Measurements from ENCODE around the gene HNRNPUL2. TPM values are rescaled to one million over a fixed set of nuclear protein-coding genes. Genes with fewer than 3 reads are reported as not detected.
A peak's percentile ranks its signal among the peaks of the same experiment; 100 is the strongest.
"Not testable (repeated sequence)": the region's sequence is repeated elsewhere in the genome, so short reads cannot be mapped to it uniquely, and the experiment has no call there.

HNRNPUL2 gene
- total and polyA plus RNA-seq, 2 donors from 2014 or later: 37.1 to 49.0 TPM

DNA sequence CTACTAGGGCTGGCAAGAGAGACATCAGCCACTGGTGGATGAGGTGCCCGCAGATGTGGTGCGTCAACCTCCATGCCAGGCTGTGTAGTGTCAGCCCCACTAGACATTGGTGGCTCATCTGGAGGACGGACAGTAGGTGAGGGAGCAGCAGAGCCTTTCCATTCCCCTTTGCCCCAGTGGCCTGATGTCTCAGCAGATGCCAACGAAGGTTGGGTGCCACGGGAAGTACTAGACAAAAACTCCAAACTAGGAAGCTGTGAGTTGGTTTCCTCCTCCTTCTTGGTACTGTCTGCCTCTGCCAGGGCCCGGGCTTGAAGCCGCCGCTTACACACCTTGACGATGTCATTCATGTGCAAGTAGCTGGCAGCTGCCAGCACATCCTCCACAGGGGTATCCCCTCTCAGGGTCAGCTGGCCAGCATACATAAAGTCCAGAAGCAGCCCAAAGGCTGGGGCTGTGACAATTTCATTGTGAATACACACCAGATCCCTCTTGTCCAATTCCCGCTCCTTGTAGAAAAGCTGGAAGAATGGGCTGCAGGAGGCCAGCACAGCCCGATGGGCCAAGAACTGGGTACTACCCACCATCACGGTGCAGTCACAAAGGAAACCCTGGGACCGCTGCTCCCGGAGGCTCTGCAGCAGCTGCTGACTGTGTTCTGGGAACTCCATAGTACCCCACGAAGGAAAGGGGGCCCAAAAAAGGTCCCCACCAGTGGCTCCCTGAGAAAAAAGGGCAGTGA lies 25.9 kb upstream of the HNRNPUL2 start:
- peaks cover 0 to 10% (median 4%) of the 10 kb centered on the region in 3 donors for H3K36me3 ChIP-seq (ENCODE audit: control insufficient read depth in 2 of 3, insufficient read depth in 3 of 3, low read length in 3 of 3)
- H3K9me3 ChIP-seq (ENCODE audit: control insufficient read depth in 2 of 3, insufficient read depth in 1 of 3, low read length in 3 of 3): no peaks in the 10 kb centered on the region
- TF ChIP-seq, protein P1, sequence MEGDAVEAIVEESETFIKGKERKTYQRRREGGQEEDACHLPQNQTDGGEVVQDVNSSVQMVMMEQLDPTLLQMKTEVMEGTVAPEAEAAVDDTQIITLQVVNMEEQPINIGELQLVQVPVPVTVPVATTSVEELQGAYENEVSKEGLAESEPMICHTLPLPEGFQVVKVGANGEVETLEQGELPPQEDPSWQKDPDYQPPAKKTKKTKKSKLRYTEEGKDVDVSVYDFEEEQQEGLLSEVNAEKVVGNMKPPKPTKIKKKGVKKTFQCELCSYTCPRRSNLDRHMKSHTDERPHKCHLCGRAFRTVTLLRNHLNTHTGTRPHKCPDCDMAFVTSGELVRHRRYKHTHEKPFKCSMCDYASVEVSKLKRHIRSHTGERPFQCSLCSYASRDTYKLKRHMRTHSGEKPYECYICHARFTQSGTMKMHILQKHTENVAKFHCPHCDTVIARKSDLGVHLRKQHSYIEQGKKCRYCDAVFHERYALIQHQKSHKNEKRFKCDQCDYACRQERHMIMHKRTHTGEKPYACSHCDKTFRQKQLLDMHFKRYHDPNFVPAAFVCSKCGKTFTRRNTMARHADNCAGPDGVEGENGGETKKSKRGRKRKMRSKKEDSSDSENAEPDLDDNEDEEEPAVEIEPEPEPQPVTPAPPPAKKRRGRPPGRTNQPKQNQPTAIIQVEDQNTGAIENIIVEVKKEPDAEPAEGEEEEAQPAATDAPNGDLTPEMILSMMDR (IDR thresholded peaks at IDR 0.05; ENCODE audit: borderline replicate concordance, extremely low read depth, insufficient read depth): no peak
- no peak for FAIRE-seq
- peak in 1 of 5 donors; percentile 72 for DNase-seq
- H3K27me3 ChIP-seq (ENCODE audit: control insufficient read depth, insufficient read depth, low read length): no peaks in the 10 kb centered on the region
- H3K4me3 ChIP-seq (ENCODE audit: low read length in 3 of 3): peak overlapping the region; percentile 94 to 99 (median 99)
- peaks cover 0 to 13% (median 12%) of the 10 kb centered on the region in 3 donors for H3K4me1 ChIP-seq (ENCODE audit: control insufficient read depth in 2 of 3, insufficient read depth in 2 of 3, low read depth in 1 of 3, low read length in 3 of 3)
- peak overlapping the region in 2 of 3 donors; percentile 4 to 98 for H3K9ac ChIP-seq (ENCODE audit: low read length in 3 of 3)
- intact Hi-C loops (cut with DNase I): no loop called here
- peak overlapping the region; percentile 3 to 99 for H3K27ac ChIP-seq (ENCODE audit: low read depth in 2 of 2, low read length in 2 of 2)

DNA sequence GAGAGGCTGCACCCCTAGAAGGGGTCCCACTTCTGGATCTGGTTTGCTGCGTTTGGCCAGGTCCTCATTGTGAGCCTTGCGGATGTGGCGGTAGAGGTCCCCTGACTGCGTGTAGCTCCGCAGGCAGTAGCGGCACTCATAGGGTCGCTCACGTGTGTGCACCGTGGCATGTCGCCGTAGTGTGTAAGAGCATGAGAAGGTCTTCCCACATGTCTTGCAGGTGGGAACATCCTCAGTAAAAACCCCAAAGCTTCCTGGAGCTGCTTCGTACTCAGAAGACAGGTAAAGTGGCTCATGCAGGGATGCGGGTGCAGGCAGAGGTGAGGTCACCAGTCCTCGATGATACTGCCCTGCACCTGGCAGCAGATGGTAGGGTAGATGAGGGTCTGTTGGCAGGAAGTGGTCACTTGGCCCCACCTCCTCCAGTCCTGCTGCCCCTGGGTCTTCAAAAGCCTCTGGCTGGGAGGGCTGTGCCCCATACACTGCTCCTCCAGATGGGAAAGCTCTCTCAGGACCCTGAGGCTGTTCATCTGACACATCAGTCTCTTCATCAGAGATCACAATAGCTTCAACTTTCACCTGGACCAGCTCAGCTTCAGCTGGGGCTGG lies 25.0 kb upstream of the HNRNPUL2 start:
- H3K9me3 ChIP-seq (ENCODE audit: control insufficient read depth in 2 of 3, insufficient read depth in 1 of 3, low read length in 3 of 3): no peaks in the 10 kb centered on the region
- FAIRE-seq: no peak
- peaks cover 0 to 13% (median 12%) of the 10 kb centered on the region in 3 donors for H3K4me1 ChIP-seq (ENCODE audit: control insufficient read depth in 2 of 3, insufficient read depth in 2 of 3, low read depth in 1 of 3, low read length in 3 of 3)
- H3K9ac ChIP-seq (ENCODE audit: low read length in 3 of 3): no peak overlapping the region
- TF ChIP-seq, protein P1 (IDR thresholded peaks at IDR 0.05; ENCODE audit: borderline replicate concordance, extremely low read depth, insufficient read depth): no peak
- intact Hi-C loops (cut with DNase I): no loop called here
- no peaks in the 10 kb centered on the region for H3K27me3 ChIP-seq (ENCODE audit: control insufficient read depth, insufficient read depth, low read length)
- H3K27ac ChIP-seq (ENCODE audit: low read depth in 2 of 2, low read length in 2 of 2): no peak overlapping the region
- DNase-seq: peak in 1 of 5 donors; percentile 70
- H3K36me3 ChIP-seq (ENCODE audit: control insufficient read depth in 2 of 3, insufficient read depth in 3 of 3, low read length in 3 of 3): peaks cover 0 to 10% (median 4%) of the 10 kb centered on the region in 3 donors
- H3K4me3 ChIP-seq (ENCODE audit: low read length in 3 of 3): no peak overlapping the region

DNA sequence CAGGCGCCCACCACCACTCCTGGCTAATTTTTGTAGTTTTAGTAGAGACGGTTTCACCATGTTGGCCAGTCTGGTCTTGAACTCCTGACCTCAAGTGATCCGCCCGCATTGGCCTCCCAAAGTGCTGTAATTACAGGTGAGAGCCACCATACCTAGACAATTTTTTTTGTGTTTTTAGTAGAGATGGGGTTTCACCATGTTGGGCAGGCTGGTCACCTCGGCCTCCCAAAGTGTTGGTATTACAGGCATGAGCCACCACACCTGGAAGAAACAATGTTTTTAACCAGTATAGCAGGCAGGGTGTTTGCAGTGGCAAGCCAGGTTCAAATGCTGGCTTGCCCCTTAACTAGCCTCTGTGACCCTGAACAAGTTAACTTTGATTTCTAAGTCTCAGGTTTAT lies 22.7 kb upstream of the HNRNPUL2 start:
- H3K9ac ChIP-seq (ENCODE audit: low read length in 3 of 3); H3K4me3 ChIP-seq (ENCODE audit: low read length in 3 of 3); H3K27me3 ChIP-seq (ENCODE audit: control insufficient read depth, insufficient read depth, low read length); H3K27ac ChIP-seq (ENCODE audit: low read depth in 2 of 2, low read length in 2 of 2); FAIRE-seq; intact Hi-C loops (cut with DNase I); H3K9me3 ChIP-seq (ENCODE audit: control insufficient read depth in 2 of 3, insufficient read depth in 1 of 3, low read length in 3 of 3): not testable (repeated sequence)
- Histone ChIP-seq H3K4me1 (ENCODE audit: control insufficient read depth in 2 of 3, insufficient read depth in 2 of 3, low read depth in 1 of 3, low read length in 3 of 3) (peaks cover 0 to 13% (median 12%) of the 10 kb centered on the region in 3 donors), H3K36me3 (ENCODE audit: control insufficient read depth in 2 of 3, insufficient read depth in 3 of 3, low read length in 3 of 3) (peaks cover 0 to 10% (median 4%) of the 10 kb centered on the region in 3 donors)
- DNase-seq: peak in 1 of 5 donors; percentile 17

DNA sequence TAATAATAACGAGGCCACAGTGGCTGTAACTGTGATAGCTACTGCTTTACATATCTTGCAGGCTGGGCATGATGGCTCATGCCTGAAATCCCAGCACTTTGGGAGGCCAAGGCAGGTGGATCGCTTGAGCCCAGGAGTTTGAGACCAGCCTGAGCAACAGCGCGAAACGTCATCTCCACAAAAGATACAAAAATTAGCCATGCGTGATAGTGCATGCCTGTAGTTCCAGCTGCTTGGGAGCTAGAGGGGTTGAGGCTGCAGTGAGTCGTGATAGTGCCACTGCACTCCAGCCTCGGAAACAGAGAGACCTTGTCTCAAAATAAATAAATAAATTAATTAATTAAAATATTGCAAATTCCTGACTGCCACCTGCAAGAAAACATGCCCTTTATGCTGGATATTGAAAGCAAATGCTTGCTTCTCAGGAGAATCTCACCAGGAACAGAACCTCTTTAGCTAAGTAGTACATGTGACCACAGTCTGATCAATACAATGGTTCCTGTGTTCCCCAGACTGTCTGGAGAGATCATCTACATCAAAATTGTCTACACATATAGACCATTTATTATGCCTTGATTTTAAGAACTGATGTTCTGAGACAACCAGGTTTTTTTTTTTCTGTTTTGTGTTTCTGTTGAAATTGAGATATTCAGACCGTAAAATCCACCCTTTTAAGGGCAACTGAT lies 20.4 kb upstream of the HNRNPUL2 start:
- Histone ChIP-seq H3K36me3 (ENCODE audit: control insufficient read depth in 2 of 3, insufficient read depth in 3 of 3, low read length in 3 of 3) (peaks cover 0 to 7% (median 2%) of the 10 kb centered on the region in 3 donors), H3K4me3 (ENCODE audit: low read length in 3 of 3) (no peak overlapping the region), H3K4me1 (ENCODE audit: control insufficient read depth in 2 of 3, insufficient read depth in 2 of 3, low read depth in 1 of 3, low read length in 3 of 3) (peaks cover 0 to 6% (median 2%) of the 10 kb centered on the region in 3 donors), H3K27ac (ENCODE audit: low read depth in 2 of 2, low read length in 2 of 2) (no peak overlapping the region), H3K27me3 (ENCODE audit: control insufficient read depth, insufficient read depth, low read length) (no peaks in the 10 kb centered on the region), H3K9me3 (ENCODE audit: control insufficient read depth in 2 of 3, insufficient read depth in 1 of 3, low read length in 3 of 3) (no peaks in the 10 kb centered on the region), H3K9ac (ENCODE audit: low read length in 3 of 3) (no peak overlapping the region)
- FAIRE-seq: no peak
- peak in 3 of 5 donors; percentile 14 to 60 (median 55) for DNase-seq
- TF ChIP-seq, protein P1 (IDR thresholded peaks at IDR 0.05; ENCODE audit: borderline replicate concordance, extremely low read depth, insufficient read depth): no peak
- intact Hi-C loops (cut with DNase I): no loop called here
